Epithelial cell of esophagus (primary cell): ENCODE results near the gene STT3B.

Experiments
- DNase-seq: peaks from one replicate; pipeline ENCODE4 v3.0.0; 2010; ENCODE audit warnings: low read depth
- H3K4me3 ChIP-seq: 2 replicates; pipeline ENCODE4 v1.5.1; 2011; ENCODE audit warnings: mild to moderate bottlenecking, low read length, control low read depth
- CTCF ChIP-seq: IDR thresholded peaks from 2 replicates; pipeline ENCODE4 v1.5.1; 2011; ENCODE audit warnings: low read depth, mild to moderate bottlenecking, low read length, control low read depth, inconsistent platforms; ENCODE audit not compliant: insufficient read depth; ENCODE audit errors: missing control alignments

Gene STT3B

GRCh38 chr3:31652296-31652695 is 119.6 kb downstream of the STT3B start:
- H3K4me3 ChIP-seq = no peak overlapping the region
- TF ChIP-seq CTCF = no peak
- no peak for DNase-seq

- H3K4me3 ChIP-seq = no peak overlapping the region
- no peak for DNase-seq
- TF ChIP-seq CTCF = no peak
Observed at GRCh38 chr3:31653464-31653863, 120.7 kb downstream of the STT3B start.

GRCh38 chr3:31654998-31655397 is 122.3 kb downstream of the STT3B start:
- H3K4me3 ChIP-seq = no peak overlapping the region
- no peak for DNase-seq
- TF ChIP-seq CTCF = no peak

- no peak for TF ChIP-seq CTCF
- no peak for DNase-seq
Observed at GRCh38 chr3:31659246-31659645, 126.5 kb downstream of the STT3B start.

GRCh38 chr3:31661286-31661685 is 128.6 kb downstream of the STT3B start:
- H3K4me3 ChIP-seq = no peak overlapping the region
- no peak for TF ChIP-seq CTCF
- DNase-seq = no peak

More at GRCh38 chr3:31659246-31659645, 126.5 kb downstream of the STT3B start:
- H3K4me3 ChIP-seq = no peak overlapping the region

- H3K4me3 ChIP-seq = no peak overlapping the region
- TF ChIP-seq CTCF = no peak
- no peak for DNase-seq
Observed at GRCh38 chr3:31661993-31662670, 129.4 kb downstream of the STT3B start.

- TF ChIP-seq CTCF = no peak
- no peak for DNase-seq
Observed at GRCh38 chr3:31664031-31664430, 131.3 kb downstream of the STT3B start.

More at GRCh38 chr3:31664031-31664430, 131.3 kb downstream of the STT3B start:
- H3K4me3 ChIP-seq = no peak overlapping the region
